SJSA1 (cell line): ENCODE results near the gene GPR32. TPM values are rescaled to one million over a fixed set of nuclear protein-coding genes. Genes with fewer than 3 reads are reported as not detected.
"Not testable (repeated sequence)": the region's sequence is repeated elsewhere in the genome, so short reads cannot be mapped to it uniquely, and the experiment has no call there.

Experiments used
- DNase-seq, 2 experiments: peaks; one replicate each; pipeline ENCODE4 v3.0.0-alpha.2; 2015 to 2020; ENCODE audit warnings: low spot score in 2 of 2, low read depth in 1 of 2
- H3K27ac ChIP-seq: fragments of 250-450 bp; sonication (Bioruptor Pico); 2 replicates; pipeline ENCODE4 v1.5.1; 2020; ENCODE audit warnings: mild to moderate bottlenecking, moderate library complexity
- H3K27me3 ChIP-seq: fragments of 250-450 bp; sonication (Bioruptor Pico); replicated peaks from 2 replicates; pipeline ENCODE4 v1.5.1; 2020; ENCODE audit warnings: mild to moderate bottlenecking, moderate library complexity
- H3K36me3 ChIP-seq: fragments of 250-450 bp; sonication (Bioruptor Pico); 2 replicates; pipeline ENCODE4 v1.5.1; 2020; ENCODE audit warnings: mild to moderate bottlenecking
- H3K4me1 ChIP-seq: fragments of 250-450 bp; sonication (Bioruptor Pico); replicated peaks from 2 replicates; pipeline ENCODE4 v1.6.1; 2021; ENCODE audit warnings: mild to moderate bottlenecking
- H3K4me3 ChIP-seq: fragments of 250-450 bp; sonication (Bioruptor Pico); 2 replicates; pipeline ENCODE4 v1.5.1; 2020; ENCODE audit warnings: mild to moderate bottlenecking
- H3K9me3 ChIP-seq: fragments of 250-450 bp; sonication (Bioruptor Pico); replicated peaks from 2 replicates; pipeline ENCODE4 v1.5.1; 2020; ENCODE audit warnings: mild to moderate bottlenecking
- total RNA-seq: library from RNA; depleted of rRNA; stranded (reverse); fragments of >200 nt; shearing (Covaris generic); gene quantifications from 2 replicates; pipeline ENCODE4 v1.2.3, GENCODE V29; 2014; rRNA removed

Gene GPR32, protein sequence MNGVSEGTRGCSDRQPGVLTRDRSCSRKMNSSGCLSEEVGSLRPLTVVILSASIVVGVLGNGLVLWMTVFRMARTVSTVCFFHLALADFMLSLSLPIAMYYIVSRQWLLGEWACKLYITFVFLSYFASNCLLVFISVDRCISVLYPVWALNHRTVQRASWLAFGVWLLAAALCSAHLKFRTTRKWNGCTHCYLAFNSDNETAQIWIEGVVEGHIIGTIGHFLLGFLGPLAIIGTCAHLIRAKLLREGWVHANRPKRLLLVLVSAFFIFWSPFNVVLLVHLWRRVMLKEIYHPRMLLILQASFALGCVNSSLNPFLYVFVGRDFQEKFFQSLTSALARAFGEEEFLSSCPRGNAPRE
- not detected in 2 replicates for total RNA-seq

DNA sequence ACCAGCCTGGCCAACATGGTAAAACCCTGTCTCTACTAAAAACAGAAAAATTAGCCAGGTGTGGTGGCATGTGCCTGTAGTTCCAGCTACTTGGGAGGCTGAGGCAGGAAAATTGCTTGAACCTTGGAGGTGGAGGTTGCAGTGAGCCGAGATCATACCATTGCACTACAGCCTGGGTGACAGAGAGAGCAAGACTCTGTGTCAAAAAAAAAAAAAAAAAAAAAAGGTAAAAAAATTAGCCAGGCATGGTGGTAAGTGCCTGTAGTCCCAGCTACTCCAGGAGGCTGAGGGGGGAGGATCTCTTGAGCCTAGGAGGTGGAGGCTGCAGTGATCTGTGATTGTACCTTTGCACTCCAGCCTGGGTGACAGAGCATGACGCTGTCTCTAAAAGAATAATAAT lies at the start of gene GPR32:
Gene GPR32 (plus strand): TSS at position 301 of the 400 bp plus-strand sequence. CDS start 137 bp downstream, outside the sequence.
- not testable (repeated sequence) for H3K27me3 ChIP-seq, H3K9me3 ChIP-seq, DNase-seq, H3K27ac ChIP-seq, H3K4me1 ChIP-seq, H3K4me3 ChIP-seq, H3K36me3 ChIP-seq

DNA sequence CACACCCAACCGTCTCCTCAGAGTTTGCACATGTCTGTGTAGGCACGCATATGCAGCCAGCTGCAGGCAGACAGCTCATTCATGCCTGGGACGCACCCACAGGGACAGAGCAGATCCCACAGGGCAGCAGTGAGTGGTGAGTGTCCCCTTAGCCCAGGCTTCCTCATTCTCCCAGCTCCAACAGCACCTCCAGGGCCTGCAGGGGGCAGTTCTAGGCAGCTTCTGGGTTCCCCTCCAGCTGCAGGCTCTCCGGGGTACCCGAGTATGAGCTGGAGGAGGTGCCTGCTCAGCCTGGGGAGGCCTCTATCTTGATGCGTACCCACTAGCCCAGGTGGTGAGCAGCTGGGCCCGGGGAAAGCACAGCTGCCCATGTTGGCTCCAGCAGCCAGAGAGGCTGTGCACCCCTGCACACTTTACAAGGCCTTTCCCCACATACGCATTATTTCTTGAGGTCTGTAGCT lies 49.3 kb upstream of the GPR32 start:
- Histone ChIP-seq H3K27ac (no peak overlapping the region), H3K4me1 (peaks cover 4% of the 10 kb centered on the region; the same call in 1 of the 2 replicates), H3K27me3 (peaks cover 57% of the 10 kb centered on the region), H3K4me3 (no peak overlapping the region), H3K36me3 (no peaks in the 10 kb centered on the region), H3K9me3 (peaks cover 7% of the 10 kb centered on the region; the same call in 1 of the 2 replicates)
- DNase-seq, result no peak

DNA sequence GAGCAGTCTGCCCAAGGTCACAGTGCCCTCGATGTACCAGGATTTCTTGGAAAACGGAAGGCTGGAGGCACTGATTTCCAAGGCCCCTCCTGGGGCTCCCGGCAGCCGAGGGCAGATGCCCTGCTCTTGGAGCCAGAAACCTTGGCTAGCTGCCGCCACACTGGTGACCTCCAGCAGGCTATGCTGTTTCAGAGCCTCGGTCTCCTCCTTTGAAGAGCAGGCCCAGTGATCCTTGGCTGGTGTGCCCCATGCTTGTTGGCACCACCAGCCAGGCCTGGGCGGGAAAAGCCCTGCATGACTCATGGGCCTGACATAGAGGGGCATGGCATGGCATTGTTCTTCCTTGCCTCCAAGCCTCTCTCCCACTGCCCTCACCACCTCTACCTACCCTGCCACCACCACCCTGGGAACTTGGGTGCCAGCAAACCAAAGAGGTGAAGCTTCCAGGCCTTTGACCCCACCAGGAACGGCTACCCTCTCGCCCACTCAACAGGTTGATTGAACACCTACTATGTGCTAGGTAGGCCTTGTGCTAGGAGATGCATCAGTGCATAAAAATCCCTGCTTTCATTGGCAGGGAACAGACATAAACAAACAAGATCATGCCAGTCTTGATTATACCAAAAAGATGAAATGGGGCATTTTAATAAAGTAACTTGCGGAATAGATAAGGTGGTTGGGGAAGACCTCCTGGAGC lies 48.7 kb upstream of the GPR32 start:
- peaks cover 56% of the 10 kb centered on the region for H3K27me3 ChIP-seq
- peaks cover 4% of the 10 kb centered on the region; the same call in 1 of the 2 replicates for H3K4me1 ChIP-seq
- no peaks in the 10 kb centered on the region for H3K36me3 ChIP-seq
- H3K27ac ChIP-seq, result no peak overlapping the region
- H3K4me3 ChIP-seq, result no peak overlapping the region
- peaks cover 7% of the 10 kb centered on the region; the same call in 1 of the 2 replicates for H3K9me3 ChIP-seq
- DNase-seq, result no peak

DNA sequence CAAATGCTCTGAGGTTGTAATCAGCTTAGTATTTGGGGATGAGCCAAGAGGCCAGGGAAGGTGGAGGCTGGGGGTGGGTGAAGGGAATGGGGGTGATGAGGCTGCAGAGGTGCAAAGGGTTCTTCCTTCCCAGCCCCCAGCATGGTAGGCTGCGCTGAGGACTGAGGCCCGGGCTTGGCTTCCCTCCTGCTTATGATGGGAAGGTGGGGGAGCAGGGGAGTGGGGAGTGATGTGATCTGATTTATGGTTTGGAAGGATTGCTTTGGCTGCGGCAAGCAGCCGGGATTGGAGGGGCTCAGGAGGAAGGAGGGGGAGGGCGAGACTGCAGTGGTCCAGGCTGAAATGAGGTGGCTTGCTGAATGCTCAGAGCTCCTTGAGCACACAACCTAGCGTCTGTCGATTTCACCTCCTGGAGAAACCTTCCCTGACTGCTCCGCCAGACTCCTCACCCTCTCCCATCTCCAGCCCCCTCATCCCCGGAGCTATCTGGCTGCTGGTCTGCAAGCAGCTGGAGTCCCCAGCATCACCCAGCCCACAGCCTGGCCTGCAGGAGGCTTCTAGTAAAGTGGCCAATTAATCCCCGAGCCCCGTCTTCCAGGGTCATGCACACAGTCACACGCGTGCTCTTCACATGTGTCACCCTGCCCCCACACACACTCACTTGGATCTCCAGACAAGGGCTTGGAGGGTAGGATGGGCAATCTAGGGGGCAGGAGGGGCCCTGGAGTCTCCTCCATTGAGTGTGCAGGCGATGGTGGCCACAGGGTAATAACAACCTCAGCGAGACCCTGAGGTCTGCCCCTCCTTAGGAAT lies 47.9 kb upstream of the GPR32 start:
- no peak overlapping the region for H3K27ac ChIP-seq
- DNase-seq, result no peak
- H3K27me3 ChIP-seq, result peaks cover 48% of the 10 kb centered on the region

DNA sequence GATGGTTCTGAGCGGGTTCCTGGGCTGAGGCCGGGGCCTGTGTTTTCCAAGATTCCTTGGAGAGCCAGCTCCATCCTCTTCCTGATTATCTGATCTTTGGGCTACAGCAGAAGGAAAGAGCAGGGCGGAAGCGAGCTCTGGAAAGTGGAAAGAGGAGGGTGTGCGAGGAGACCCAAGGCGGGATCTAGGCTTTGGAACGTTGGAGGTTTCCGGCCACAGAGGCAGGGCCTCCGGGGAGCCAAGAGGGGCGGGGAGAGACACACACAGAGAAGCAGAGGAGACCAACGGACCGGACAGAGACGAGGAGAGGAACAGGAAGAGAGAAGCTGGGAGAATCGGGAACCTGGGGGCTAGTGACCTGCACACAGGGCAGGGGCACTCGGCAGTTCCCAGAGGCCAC lies 47.2 kb upstream of the GPR32 start, which contains the start of gene CLEC11A:
Gene CLEC11A (plus strand): TSS at position 296 of the 400 bp plus-strand sequence. CDS start 162 bp downstream, outside the sequence.
- peaks cover 4% of the 10 kb centered on the region; the same call in 1 of the 2 replicates for H3K4me1 ChIP-seq
- no peak within 1 kb of the TSS for H3K27ac ChIP-seq
- H3K36me3 ChIP-seq, result no peaks in the 10 kb centered on the region
- H3K4me3 ChIP-seq, result peak within 1 kb of the TSS; percentile 24; the same call in 1 of the 2 replicates
- H3K27me3 ChIP-seq, result peaks cover 46% of the 10 kb centered on the region
- peaks cover 7% of the 10 kb centered on the region; the same call in 1 of the 2 replicates for H3K9me3 ChIP-seq
- DNase-seq, result peak in 1 of 2 experiments; percentile 41

More for the DNA sequence above, 47.9 kb upstream of the GPR32 start:
- Histone ChIP-seq H3K9me3 (peaks cover 7% of the 10 kb centered on the region; the same call in 1 of the 2 replicates), H3K36me3 (no peaks in the 10 kb centered on the region), H3K4me1 (peaks cover 4% of the 10 kb centered on the region; the same call in 1 of the 2 replicates), H3K4me3 (no peak overlapping the region)

DNA sequence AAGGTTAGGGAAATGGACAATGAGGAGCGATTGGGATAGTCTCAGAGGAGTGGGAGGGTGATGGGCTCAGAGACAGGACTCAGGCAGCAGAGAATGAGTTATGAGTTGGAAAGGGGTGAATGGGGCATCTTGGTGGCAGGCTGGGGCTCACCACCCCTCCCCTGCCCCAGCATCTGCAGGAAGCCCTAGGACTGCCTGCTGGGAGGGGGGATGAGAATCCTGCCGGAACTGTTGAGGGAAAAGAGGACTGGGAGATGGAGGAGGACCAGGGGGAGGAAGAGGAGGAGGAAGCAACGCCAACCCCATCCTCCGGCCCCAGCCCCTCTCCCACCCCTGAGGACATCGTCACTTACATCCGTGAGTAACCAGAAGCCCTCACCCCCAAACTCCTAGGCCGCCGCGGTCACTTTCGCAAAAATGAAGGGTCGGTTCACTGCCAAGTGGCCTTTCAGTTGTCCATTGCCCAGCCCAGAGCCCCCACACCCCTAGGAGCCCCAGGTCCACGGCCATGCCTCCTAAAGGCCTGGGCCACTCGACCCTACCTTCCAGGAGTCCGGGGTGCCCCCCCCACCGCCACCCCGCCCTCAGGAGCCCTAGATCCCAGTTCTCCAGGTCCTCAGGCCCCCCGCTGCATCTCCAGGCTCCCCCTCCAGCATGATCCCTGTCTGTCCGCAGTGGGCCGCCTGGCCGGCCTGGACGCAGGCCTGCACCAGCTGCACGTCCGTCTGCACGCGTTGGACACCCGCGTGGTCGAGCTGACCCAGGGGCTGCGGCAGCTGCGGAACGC lies 46.3 kb upstream of the GPR32 start:
- Histone ChIP-seq H3K36me3 (no peaks in the 10 kb centered on the region), H3K4me1 (peaks cover 4% of the 10 kb centered on the region; the same call in 1 of the 2 replicates), H3K4me3 (peak overlapping the region; percentile 24; the same call in 1 of the 2 replicates), H3K27me3 (peaks cover 46% of the 10 kb centered on the region), H3K27ac (no peak overlapping the region), H3K9me3 (peaks cover 7% of the 10 kb centered on the region; the same call in 1 of the 2 replicates)
- peak in 1 of 2 experiments; percentile 39 for DNase-seq

DNA sequence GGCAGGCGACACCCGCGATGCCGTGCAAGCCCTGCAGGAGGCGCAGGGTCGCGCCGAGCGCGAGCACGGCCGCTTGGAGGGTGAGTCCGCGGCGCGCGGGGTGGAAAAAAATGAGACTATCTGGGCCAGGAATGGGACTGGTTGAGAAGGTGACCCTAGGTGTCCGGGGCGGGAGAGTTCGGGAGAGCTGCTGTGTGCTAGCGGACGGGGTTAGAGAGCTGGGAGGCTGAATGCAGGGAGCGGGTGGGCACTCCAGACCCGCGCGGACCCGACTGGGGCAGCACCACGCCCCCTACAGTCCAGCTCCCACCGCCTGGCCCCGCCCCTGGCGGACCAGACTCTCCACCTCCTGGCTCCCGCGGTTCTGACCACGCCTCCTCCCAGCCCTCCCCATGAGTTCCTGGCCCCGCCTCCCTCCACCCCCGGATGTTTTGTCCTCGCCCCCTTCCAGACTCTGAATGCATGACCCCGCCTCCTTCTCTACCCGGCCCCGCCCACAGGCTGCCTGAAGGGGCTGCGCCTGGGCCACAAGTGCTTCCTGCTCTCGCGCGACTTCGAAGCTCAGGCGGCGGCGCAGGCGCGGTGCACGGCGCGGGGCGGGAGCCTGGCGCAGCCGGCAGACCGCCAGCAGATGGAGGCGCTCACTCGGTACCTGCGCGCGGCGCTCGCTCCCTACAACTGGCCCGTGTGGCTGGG lies 45.6 kb upstream of the GPR32 start:
- Histone ChIP-seq H3K9me3 (peaks cover 7% of the 10 kb centered on the region; the same call in 1 of the 2 replicates), H3K27me3 (peaks cover 46% of the 10 kb centered on the region), H3K27ac (no peak overlapping the region), H3K4me1 (peaks cover 4% of the 10 kb centered on the region; the same call in 1 of the 2 replicates), H3K4me3 (peak overlapping the region; percentile 29), H3K36me3 (no peaks in the 10 kb centered on the region)
- peak; percentile 46 to 80 for DNase-seq

DNA sequence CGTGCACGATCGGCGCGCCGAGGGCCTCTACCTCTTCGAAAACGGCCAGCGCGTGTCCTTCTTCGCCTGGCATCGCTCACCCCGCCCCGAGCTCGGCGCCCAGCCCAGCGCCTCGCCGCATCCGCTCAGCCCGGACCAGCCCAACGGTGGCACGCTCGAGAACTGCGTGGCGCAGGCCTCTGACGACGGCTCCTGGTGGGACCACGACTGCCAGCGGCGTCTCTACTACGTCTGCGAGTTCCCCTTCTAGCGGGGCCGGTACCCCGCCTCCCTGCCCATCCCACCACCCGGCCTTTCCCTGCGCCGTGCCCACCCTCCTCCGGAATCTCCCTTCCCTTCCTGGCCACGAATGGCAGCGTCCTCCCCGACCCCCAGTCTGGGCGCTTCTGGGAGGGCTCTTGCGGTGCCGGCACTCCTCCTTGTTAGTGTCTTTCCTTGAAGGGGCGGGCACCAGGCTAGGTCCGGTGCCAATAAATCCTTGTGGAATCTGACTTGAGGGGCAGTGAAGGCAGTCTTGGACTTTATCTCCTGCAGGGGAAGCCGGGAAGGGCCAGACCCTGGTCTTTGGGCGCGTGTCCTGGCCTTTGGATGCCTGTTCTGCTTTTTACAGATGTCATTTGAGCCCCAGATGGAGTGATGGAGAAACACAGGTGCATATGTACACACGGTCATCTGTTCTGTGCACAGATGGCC lies 44.9 kb upstream of the GPR32 start:
- Histone ChIP-seq H3K4me3 (peak overlapping the region; percentile 29), H3K27ac (no peak overlapping the region), H3K36me3 (no peaks in the 10 kb centered on the region), H3K9me3 (peaks cover 7% of the 10 kb centered on the region; the same call in 1 of the 2 replicates), H3K4me1 (peaks cover 4% of the 10 kb centered on the region; the same call in 1 of the 2 replicates), H3K27me3 (peaks cover 46% of the 10 kb centered on the region)
- no peak for DNase-seq

DNA sequence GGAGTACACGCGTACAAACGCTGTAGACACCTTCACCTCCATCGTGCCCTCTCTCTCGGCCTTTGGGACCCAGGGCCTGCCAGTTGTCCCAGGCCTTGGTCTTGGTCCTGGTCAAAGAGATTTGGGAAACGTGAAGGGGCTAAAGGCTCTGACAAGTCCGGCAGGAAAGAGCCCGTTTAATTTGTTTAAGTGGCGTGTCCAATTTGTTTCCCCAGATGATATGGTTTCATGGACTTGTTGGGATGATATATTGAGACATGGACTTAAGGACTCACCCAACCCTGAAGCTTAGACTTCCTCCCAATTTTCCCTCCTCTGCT lies 44.4 kb upstream of the GPR32 start:
- Histone ChIP-seq H3K4me3 (no peak overlapping the region), H3K27ac (no peak overlapping the region), H3K9me3 (peaks cover 7% of the 10 kb centered on the region; the same call in 1 of the 2 replicates), H3K27me3 (peaks cover 46% of the 10 kb centered on the region), H3K4me1 (peaks cover 4% of the 10 kb centered on the region; the same call in 1 of the 2 replicates), H3K36me3 (no peaks in the 10 kb centered on the region)
- DNase-seq, result no peak

DNA sequence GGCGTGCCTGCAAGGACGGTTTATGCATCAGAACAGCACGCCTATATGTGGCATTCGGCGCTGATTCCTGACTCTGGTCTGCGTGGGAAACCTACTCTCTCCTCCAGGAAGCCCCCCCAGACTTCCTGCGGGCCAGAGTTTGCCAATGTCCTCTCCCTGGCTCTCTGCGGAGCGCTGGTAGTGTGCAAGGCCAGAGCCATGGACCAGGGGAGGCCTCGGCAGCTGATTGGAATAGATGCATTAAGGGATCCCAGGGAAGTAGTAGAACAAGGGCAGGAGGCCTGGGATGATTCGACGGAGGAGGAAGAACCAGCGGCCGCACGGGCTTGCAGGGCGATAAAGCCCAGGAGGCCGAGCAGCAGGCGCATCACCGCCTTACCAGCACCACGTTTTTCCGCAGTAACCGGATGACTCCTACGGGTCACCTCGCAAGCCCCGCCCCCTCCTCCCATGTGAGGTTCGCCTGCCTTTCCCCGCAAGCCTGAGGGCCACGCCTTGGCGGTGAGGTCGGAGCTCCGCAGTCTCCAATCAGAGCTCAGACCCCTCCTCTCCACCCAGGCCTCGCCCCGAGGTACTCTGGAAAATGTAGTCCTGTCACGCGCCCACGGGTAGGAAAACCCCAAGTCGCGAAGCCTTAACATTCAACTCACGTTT lies 42.1 kb upstream of the GPR32 start:
- Histone ChIP-seq H3K36me3 (no peaks in the 10 kb centered on the region), H3K4me1 (peaks cover 4% of the 10 kb centered on the region; the same call in 1 of the 2 replicates), H3K4me3 (no peak overlapping the region), H3K27ac (no peak overlapping the region), H3K9me3 (peaks cover 7% of the 10 kb centered on the region; the same call in 1 of the 2 replicates), H3K27me3 (peaks cover 32% of the 10 kb centered on the region)
- no peak for DNase-seq

DNA sequence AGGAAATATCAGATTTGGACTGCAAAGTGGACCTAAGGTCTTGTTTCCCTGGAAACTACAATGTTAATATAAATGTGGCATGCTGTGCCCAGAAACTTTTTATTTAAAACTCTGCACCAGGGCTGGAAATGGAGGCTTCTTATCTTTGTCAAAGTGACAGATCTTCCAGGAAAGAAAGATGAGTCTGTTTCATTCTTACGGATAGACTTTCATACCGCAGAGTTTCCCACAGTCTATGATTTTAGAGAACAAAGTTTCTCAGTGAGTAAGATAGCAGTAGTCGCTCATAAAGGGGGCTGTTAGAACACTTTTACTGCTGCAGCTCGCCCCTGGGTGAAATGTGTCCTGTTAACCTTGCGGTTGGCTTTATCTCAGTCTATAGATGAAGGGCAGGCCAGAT lies 40.4 kb upstream of the GPR32 start:
- Histone ChIP-seq H3K4me1 (peaks cover 4% of the 10 kb centered on the region; the same call in 1 of the 2 replicates), H3K27me3 (peaks cover 19% of the 10 kb centered on the region), H3K36me3 (no peaks in the 10 kb centered on the region), H3K27ac (no peak overlapping the region), H3K4me3 (no peak overlapping the region), H3K9me3 (peaks cover 6% of the 10 kb centered on the region; the same call in 1 of the 2 replicates)
- DNase-seq, result no peak
